Muscle of leg (tissue), 11 donors: Measurements from ENCODE around the gene BAZ1B. TPM values are rescaled to one million over a fixed set of nuclear protein-coding genes. Genes with fewer than 3 reads are reported as not detected.
"Not testable (repeated sequence)": the region's sequence is repeated elsewhere in the genome, so short reads cannot be mapped to it uniquely, and the experiment has no call there.

ENCODE experiments used
- DNase-seq: peaks from one replicate; pipeline ENCODE4 v3.0.0; 2013
- H3K27ac ChIP-seq: one replicate; pipeline ENCODE4 v1.5.1; 2013; ENCODE audit warnings: mild to moderate bottlenecking, low read length, control low read depth
- H3K27me3 ChIP-seq: one replicate; pipeline ENCODE4 v1.6.1; 2013; ENCODE audit warnings: low read length; ENCODE audit not compliant: control insufficient read depth, insufficient read depth
- H3K36me3 ChIP-seq: one replicate; pipeline ENCODE4 v1.6.1; 2013; ENCODE audit warnings: low read length; ENCODE audit not compliant: control insufficient read depth, insufficient read depth
- H3K4me1 ChIP-seq: one replicate; pipeline ENCODE4 v1.6.1; 2013; ENCODE audit warnings: low read length; ENCODE audit not compliant: control insufficient read depth, insufficient read depth
- H3K4me3 ChIP-seq: one replicate; pipeline ENCODE4 v1.5.1; 2013; ENCODE audit warnings: low read length, control low read depth
- H3K9me3 ChIP-seq: replicated peaks from 2 replicates; pipeline ENCODE4 v1.6.1; 2013; ENCODE audit warnings: low read depth, low read length; ENCODE audit not compliant: control insufficient read depth
- WGBS: methylation state at CpG from one replicate; pipeline ENCODE4 v1.1.5; 2013; ENCODE audit warnings: missing lambda C conversion rate; ENCODE audit not compliant: insufficient coverage; 5-methylcytosine and 5-hydroxymethylcytosine counted together
- polyA plus RNA-seq, 8 donors: library from polyadenylated mRNA; unstranded; fragments of 120-200 nt; gene quantifications; one replicate each; pipeline versions ENCODE4 v1.2.1 to v1.2.3, GENCODE V29; 2013; ENCODE audit warnings: inconsistent platforms in 1 of 8, low replicate concordance in 1 of 8; ENCODE audit not compliant: insufficient read length in 8 of 8, insufficient read depth in 1 of 8
- total RNA-seq: library from RNA; stranded (reverse); fragments of 120-200 nt; gene quantifications from one replicate; pipeline ENCODE4 v1.2.4, GENCODE V29; 2013

BAZ1B gene
- total and polyA plus RNA-seq, 9 donors, result 40.5 to 67.6 (median 53.0) TPM

DNA sequence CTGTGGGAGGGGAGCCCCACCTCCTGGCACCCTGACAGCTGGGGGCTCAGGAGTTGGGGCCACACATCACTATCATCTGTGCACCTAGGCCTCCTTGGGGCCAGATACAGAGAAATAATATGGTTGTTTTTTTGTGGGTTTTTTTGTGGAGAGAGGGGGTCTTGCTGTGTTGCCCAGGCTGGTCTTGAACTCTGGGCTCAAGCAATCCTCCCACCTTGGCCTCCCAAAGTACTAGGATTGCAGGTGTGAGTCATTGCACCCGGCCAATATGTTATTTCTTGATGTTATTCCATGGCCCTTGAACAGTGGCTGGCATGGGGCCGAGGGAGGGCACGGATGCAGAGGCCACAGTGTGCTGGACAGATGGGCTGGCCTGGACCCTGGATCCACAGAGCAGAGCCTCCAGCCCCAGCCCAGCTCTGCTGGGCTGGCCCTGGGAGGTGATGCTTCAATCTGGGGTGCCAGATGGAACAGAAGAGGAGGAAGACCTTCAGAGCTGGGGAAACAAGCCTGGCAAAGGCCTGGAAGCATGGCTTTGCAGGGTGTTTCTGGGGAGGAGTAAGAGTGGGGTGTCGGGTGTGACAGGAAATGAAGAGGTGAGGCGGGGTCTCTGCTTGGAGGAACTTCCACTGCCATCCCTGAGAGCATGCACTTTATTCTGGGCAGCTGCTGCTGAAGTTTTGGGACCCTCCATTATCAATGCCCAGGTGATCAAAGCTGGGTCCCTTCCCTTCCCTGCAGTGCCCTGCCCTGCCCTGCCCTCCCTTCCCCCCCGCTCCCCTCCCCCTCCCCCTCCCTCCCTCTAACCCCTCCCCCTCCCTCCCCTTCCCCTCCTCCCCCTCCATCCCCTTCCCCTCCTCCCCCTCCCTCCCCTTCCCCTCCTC lies 92.2 kb downstream of the BAZ1B start:
- Histone ChIP-seq H3K36me3 (no peaks in the 10 kb centered on the region), H3K9me3 (no peaks in the 10 kb centered on the region), H3K4me3 (no peak overlapping the region), H3K27ac (no peak overlapping the region), H3K27me3 (peaks cover 18% of the 10 kb centered on the region), H3K4me1 (peaks cover 27% of the 10 kb centered on the region)
- 67% methylated on average over 5 of the region's 6 CpGs for WGBS
- DNase-seq, result no peak

DNA sequence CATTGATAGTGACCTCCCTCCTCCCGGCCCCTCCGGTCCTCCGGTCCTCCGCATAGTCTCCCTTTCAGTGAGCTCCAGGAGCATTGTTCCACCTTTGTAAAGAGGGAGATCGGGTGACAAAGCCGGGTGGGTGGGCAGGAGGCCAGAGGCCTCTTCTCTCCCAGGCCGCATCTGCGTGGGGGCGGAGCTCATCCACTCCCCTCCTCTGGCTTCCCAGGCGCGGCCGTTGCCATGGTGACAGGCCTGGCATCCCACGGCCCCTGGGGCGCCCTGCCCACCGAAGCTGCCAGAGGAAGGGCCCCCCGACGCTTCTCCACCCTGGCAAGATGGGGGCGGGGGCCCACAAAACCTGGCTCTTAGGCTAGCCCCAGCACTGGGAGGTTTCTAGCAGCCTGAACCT lies 92.9 kb downstream of the BAZ1B start:
- WGBS, result 0% methylated on average over 6 of the region's 18 CpGs
- peaks cover 14% of the 10 kb centered on the region for H3K27me3 ChIP-seq
- peak; percentile 60 for DNase-seq

DNA sequence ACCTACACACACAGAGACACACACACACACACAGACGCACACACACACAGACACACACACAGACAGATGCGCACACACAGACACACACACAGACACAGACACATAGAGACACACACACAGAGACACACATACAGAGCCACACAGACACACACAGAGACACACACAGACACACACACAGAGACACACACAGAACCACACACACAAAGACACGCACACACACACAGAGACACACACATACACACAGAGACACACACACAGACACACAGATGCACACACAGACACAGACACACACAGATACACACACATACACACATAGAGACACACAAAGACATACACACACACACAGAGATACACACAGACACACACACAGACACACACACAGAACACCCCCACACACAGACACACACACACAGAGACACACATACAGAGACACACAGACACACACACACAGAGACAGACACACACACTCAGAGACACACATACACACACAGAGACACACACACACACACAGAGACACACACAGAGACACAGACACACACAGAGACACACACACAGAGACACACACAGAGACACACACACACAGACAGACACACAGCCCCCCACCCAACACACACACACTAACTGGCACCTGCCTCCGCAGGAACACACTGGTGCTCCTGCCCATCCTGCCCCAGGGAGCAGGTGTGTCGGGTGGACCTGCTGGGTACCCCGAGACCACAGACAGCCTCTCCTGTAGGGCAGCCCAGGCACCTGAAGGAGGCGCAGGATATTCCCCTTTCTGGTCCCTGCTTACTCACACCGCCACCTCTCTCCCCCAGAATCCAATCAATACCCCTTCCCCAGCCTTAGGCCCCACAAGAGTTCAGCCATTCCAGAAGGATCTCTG lies 93.9 kb downstream of the BAZ1B start:
- Histone ChIP-seq H3K9me3 (no peaks in the 10 kb centered on the region), H3K4me1 (peaks cover 26% of the 10 kb centered on the region), H3K4me3 (no peak overlapping the region), H3K27ac (no peak overlapping the region), H3K27me3 (peaks cover 9% of the 10 kb centered on the region), H3K36me3 (no peaks in the 10 kb centered on the region)
- no peak for DNase-seq
- 75% methylated on average over 8 of the region's 8 CpGs for WGBS

More for the DNA sequence above, 92.9 kb downstream of the BAZ1B start:
- H3K9me3 ChIP-seq, result no peaks in the 10 kb centered on the region
- no peak overlapping the region for H3K4me3 ChIP-seq
- peaks cover 26% of the 10 kb centered on the region for H3K4me1 ChIP-seq
- no peaks in the 10 kb centered on the region for H3K36me3 ChIP-seq
- no peak overlapping the region for H3K27ac ChIP-seq

DNA sequence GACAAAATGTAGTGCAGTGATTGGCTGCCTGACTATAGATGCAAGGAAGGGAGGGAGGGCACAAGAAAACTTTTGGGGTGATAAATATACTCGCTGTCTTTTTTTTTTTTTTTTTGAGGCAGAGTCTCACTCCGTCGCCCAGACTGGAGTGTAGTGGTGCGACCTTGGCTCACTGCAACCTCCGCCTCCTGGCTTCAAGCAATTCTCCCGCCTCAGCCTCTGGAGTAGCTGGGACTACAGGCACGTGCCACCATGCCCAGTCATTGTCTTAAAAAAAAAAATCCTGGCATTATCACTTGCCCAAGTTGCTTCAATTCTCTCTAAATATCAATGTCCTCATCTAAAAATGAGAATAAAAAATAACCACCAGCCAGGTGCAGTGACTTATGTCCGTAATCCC lies 96.1 kb downstream of the BAZ1B start:
- 92% methylated on average over 4 of the region's 8 CpGs for WGBS

DNA sequence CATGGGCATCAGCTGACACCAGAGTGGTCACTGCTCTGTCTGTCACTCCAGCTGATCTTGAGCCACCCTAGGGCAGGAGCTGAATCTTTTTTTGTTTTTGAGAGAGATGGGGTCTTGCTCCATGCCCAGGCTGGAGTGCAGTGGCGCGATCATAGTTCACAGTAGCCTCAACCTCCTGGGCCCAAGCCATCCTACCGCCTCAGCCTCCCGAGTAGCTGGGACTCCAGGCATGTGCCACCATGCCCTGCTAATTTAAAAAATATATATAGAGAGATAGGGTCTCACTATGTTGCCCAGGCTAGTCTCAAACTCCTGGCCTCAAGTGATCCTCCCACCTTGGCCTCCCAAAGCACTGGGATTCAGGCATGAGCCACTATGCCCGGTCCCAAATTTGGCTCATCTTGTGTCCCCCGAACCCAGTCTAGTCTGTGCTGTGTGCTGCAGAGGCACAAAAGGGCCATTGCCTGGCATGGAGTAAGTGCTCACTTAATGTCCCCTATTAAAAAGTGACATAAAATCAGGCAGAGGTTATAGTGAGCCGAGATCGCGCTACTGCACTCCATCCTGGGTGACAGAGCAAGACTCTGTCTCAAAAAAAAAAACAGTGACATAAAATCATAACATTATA lies 96.6 kb downstream of the BAZ1B start:
- 100% methylated on average over 2 of the region's 9 CpGs for WGBS
- no peaks in the 10 kb centered on the region for H3K27me3 ChIP-seq
- no peaks in the 10 kb centered on the region for H3K9me3 ChIP-seq
- no peak for DNase-seq
- H3K27ac ChIP-seq, result no peak overlapping the region
- H3K4me3 ChIP-seq, result no peak overlapping the region
- H3K4me1 ChIP-seq, result peaks cover 25% of the 10 kb centered on the region
- H3K36me3 ChIP-seq, result no peaks in the 10 kb centered on the region

More for the DNA sequence above, 96.1 kb downstream of the BAZ1B start:
- Histone ChIP-seq H3K36me3 (no peaks in the 10 kb centered on the region), H3K4me3 (no peak overlapping the region), H3K27me3 (no peaks in the 10 kb centered on the region), H3K9me3 (no peaks in the 10 kb centered on the region), H3K4me1 (peaks cover 25% of the 10 kb centered on the region), H3K27ac (no peak overlapping the region)
- no peak for DNase-seq

DNA sequence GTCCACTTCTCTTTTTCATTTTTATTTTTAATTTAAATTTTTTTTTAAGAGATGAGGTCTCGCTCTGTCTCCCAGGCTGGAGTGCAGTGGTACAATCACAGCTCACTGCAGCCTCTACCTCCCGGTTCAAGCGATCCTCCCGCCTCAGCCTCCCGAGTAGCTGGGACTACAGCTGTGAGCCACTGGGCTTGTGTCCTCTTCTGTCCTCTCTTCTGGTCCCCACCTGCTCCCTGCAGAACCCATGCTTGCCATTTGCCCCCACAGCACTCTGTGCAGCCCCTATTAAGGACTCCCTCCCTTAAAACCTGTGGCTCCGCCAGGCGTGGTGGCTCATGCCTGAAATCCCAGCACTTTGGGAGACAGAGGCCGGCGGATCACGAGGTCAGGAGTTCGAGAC lies 97.6 kb downstream of the BAZ1B start:
- 80% methylated on average over 11 of the region's 11 CpGs for WGBS
- Histone ChIP-seq H3K27ac (peak overlapping the region; percentile 59), H3K4me3 (peak overlapping the region; percentile 26), H3K27me3 (no peaks in the 10 kb centered on the region), H3K9me3 (no peaks in the 10 kb centered on the region), H3K36me3 (no peaks in the 10 kb centered on the region), H3K4me1 (peaks cover 22% of the 10 kb centered on the region)
- no peak for DNase-seq

DNA sequence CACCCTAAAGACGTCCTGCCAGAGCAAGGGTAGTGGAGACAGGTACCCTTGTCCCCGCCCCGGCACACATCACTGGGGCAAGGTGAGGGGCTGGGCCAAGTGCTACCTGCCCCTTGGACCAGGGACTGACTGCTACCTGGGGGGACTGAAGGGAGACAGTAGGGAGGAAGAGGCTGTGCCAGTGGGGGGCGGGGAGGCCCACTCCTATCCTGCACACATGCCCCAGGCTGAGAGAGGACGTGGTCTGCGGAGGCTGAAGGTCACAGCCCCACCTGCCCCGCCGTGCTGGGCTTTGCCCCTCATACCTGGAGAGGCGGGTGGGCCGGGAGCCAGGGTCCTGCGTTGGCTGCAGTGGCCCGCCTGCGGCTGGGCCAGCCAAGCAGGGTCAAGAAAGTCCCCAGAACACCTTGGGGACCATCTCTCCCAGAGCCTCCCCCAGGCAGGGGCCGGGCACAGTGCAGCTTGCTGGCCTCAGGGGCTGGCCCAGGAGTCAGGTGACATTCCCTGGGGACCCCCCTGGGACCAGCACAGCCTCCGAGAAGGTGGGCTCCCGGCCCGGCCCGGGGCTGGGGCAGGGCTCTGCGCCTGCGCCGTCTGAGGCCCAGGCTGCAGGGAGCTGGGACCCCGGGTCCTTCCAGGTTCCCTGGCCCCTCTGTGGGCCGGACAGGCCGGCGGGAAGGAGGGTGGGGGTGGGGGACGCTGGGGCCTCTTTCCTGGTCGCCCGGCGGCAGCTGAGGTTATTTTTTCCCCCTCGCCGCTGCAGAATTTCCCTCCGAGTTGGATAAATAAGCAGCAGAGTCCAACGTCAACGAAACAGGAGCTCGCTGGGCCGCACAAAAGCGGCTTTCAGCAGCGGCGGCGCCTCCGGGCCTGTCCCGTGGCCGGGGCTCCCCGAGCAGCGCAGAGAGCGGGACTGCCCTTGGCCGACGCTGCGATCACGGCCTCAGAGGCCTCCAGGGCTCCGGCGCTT lies 98.3 kb downstream of the BAZ1B start:
- 3% methylated on average over 36 of the region's 52 CpGs for WGBS
- no peaks in the 10 kb centered on the region for H3K27me3 ChIP-seq
- peak; percentile 72 for DNase-seq
- no peaks in the 10 kb centered on the region for H3K9me3 ChIP-seq
- H3K4me1 ChIP-seq, result peaks cover 15% of the 10 kb centered on the region
- peak overlapping the region; percentile 26 for H3K4me3 ChIP-seq
- H3K36me3 ChIP-seq, result no peaks in the 10 kb centered on the region
- H3K27ac ChIP-seq, result peak overlapping the region; percentile 59

DNA sequence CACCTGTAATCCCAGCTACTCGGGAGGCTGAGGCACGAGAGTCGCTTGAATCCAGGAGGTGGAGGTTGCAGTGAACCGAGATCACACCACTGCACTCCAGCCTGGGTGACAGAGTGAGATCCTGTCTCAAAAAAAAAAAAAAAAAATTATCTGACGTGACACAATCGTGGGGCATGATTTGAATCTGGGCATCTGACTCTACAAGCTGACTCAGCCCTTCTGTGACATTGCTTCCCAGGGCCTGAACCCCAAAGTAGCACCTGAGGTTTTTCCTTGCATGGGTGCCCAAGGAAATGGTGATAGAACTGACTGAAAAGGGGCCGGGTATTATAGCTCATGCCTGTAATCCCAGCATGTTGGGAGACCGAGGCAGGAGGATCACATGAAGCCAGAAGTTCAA lies 101.5 kb downstream of the BAZ1B start:
- H3K36me3 ChIP-seq, result not testable (repeated sequence)

DNA sequence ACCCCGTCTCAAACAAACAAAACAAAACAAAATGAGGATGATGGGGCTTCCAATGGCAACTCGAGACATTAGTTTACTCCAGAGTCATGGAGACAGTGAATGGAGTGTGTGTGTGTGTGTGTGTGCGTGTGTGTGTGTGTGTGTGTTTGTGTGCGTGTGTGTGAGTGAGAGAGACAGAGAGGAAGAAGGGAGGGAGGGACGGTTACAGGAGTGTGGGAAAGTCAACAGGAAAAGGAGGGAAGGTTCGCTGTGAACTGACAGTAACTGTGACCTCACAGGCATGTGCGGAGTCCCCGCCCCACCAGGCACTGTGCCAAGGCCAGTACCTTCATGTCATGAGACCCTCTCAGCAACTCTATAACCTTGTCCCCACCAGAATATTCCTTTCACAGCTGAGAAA lies 102.1 kb downstream of the BAZ1B start:
- H3K36me3 ChIP-seq, H3K4me3 ChIP-seq, H3K27ac ChIP-seq, H3K27me3 ChIP-seq, H3K9me3 ChIP-seq: not testable (repeated sequence)
- WGBS, result 14% methylated on average over 3 of the region's 8 CpGs
- H3K4me1 ChIP-seq, result peaks cover 13% of the 10 kb centered on the region
- DNase-seq, result peak; percentile 48

More for the DNA sequence above, 101.5 kb downstream of the BAZ1B start:
- H3K4me3 ChIP-seq, DNase-seq, H3K27me3 ChIP-seq, H3K9me3 ChIP-seq: not testable (repeated sequence)
- Histone ChIP-seq H3K27ac (peak overlapping the region; percentile 20), H3K4me1 (peaks cover 13% of the 10 kb centered on the region)
- WGBS, result no CpG with 5 or more reads among the region's 8 CpGs
